OCI-LY1 (cell line): Measurements from ENCODE around the gene RPS6KA2.

Source experiments
- EZH2 ChIP-seq: fragments of 200-600 bp; sonication (generic), shearing (Covaris generic); IDR thresholded peaks from 2 replicates; pipeline ENCODE4 v1.8.0; 2017; ENCODE audit warnings: borderline replicate concordance, mixed run types, mild to moderate bottlenecking, antibody characterized with exemption, low read length, moderate library complexity, mixed read lengths
- TF ChIP-seq, protein P1 (sequence below): fragments of 200-600 bp; sonication (generic), shearing (Covaris generic); IDR thresholded peaks from 2 replicates; pipeline ENCODE4 v1.5.1; 2017; ENCODE audit warnings: mild to moderate bottlenecking, antibody characterized with exemption, low read length, moderate library complexity, mixed read lengths

DNA sequence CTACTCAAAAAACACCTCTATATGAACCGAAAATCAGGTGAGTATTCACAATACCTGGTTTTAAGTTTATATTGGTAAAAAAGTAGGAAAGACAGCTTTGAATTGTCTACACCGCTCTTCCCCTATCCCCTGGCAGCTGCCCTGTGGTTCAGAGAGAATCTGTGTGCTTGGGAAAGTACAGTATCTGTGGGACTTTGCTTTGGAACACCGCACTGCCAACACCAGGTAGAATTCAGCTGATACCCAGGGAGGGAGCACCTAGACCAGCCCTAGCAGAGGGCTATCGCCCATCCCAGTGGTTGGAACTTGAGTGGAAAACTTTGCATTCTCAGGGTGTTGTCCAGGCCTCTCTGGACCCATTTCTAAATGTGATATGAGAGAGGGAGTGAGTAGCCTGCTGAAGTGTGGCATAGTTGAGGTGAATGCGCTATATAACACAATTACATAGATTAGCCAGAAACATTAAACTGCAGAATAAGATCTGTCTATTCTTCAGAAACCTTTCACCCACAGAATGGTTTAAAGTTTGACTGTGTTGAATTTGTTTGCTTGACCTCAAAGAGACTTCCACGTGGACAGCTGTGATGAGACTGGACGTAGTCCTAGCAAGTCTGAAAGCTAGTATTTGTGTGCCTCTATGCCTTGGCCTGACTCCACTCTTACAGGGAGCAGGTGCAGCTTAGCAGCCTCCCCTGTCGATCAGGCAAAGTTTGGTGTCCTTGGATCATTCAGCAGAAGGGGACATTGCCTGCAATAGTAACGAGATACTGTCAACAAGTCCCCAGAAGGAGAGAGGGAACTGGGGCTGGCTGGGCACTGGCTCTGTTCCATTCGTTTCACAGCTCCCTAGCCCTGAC lies 232.8 kb downstream of the RPS6KA2 start:
- TF ChIP-seq, protein P1, sequence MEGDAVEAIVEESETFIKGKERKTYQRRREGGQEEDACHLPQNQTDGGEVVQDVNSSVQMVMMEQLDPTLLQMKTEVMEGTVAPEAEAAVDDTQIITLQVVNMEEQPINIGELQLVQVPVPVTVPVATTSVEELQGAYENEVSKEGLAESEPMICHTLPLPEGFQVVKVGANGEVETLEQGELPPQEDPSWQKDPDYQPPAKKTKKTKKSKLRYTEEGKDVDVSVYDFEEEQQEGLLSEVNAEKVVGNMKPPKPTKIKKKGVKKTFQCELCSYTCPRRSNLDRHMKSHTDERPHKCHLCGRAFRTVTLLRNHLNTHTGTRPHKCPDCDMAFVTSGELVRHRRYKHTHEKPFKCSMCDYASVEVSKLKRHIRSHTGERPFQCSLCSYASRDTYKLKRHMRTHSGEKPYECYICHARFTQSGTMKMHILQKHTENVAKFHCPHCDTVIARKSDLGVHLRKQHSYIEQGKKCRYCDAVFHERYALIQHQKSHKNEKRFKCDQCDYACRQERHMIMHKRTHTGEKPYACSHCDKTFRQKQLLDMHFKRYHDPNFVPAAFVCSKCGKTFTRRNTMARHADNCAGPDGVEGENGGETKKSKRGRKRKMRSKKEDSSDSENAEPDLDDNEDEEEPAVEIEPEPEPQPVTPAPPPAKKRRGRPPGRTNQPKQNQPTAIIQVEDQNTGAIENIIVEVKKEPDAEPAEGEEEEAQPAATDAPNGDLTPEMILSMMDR: no peak
- no peak for TF ChIP-seq EZH2
